H1 (cell line): ENCODE results near the gene SPRR3. TPM values are rescaled to one million over a fixed set of nuclear protein-coding genes. Genes with fewer than 3 reads are reported as not detected.

Experiments
- GABPA ChIP-seq: IDR thresholded peaks from 2 replicates; pipeline ENCODE4 v1.6.1; 2011; ENCODE audit warnings: mild to moderate bottlenecking, low read length, moderate library complexity, borderline replicate concordance; ENCODE audit not compliant: insufficient read depth
- GTF2F1 ChIP-seq: IDR thresholded peaks from 2 replicates; pipeline ENCODE4 v1.6.1; 2012; ENCODE audit warnings: low read depth, low read length, improper control_type of control experiment, borderline replicate concordance
- POLR2A ChIP-seq, 2 experiments: IDR thresholded peaks; 1 replicate in 1 of 2; 2 replicates in 1 of 2; pipeline ENCODE4 v1.6.1; 2011; ENCODE audit warnings: low read depth in 2 of 2, low read length in 2 of 2, mild to moderate bottlenecking in 2 of 2; ENCODE audit errors: control extremely low read depth in 1 of 2
- polyA plus RNA-seq, 7 experiments: library from polyadenylated mRNA; depleted of rRNA in 3 of 7; stranded (reverse) in 5 of 7; unstranded in 2 of 7; fragments of >200 nt in 5 of 7; fragments of 200-250 nt in 2 of 7; gene quantifications; 1 replicate in 5 of 7; 2 replicates in 1 of 7; 4 replicates in 1 of 7; pipeline versions ENCODE4 v1.2.1 to v1.2.3, GENCODE V29; 2011 to 2013; ENCODE audit warnings: missing spikeins in 2 of 7, mixed read lengths in 2 of 7
- total RNA-seq: library from RNA; stranded (reverse); fragmentation: NEBNext Ultra II Directional; extraction: Animal tissue kit (Norgen Biotek cat#: 25700); gene quantifications from 2 replicates; pipeline ENCODE4 v1.2.1, GENCODE V29; 2021

SPRR3 gene
- total and polyA plus RNA-seq, 2 of the 8 experiments (the other 6 are each of a cell fraction or from before 2014, with no cell fraction given) = not detected

GRCh38 chr1:153025797-153026196 lies 24.2 kb downstream of the SPRR3 start (continued):
- no peak for TF ChIP-seq GABPA
- TF ChIP-seq POLR2A (IDR thresholded peaks at IDR 0.05; ENCODE audit: control extremely low read depth in 1 of 2, low read depth in 2 of 2, low read length in 2 of 2) = no peak
- TF ChIP-seq GTF2F1 = no peak
